Spleen (tissue), 11 donors: ENCODE data around the gene RINL. TPM values are rescaled to one million over a fixed set of nuclear protein-coding genes. Genes with fewer than 3 reads are reported as not detected.

Experiments
- DNase-seq: peaks from one replicate; pipeline ENCODE4 v3.0.0-alpha.2; 2020
- H3K27ac ChIP-seq, 8 donors: fragments of 200-600 bp; sonication (generic) in 7 of 8; 1 replicate in 4 of 8; 2 replicates in 4 of 8; pipeline versions ENCODE4 v1.5.0 to v1.8.0; 2016 to 2021; ENCODE audit warnings: inconsistent platforms in 4 of 8, mild to moderate bottlenecking in 4 of 8, moderate library complexity in 1 of 8
- H3K27me3 ChIP-seq, 7 donors: fragments of 200-600 bp; sonication (generic) in 6 of 7; replicated peaks in 1 of 7; 1 replicate in 4 of 7; 2 replicates in 3 of 7; pipeline versions ENCODE4 v1.5.0 to v1.8.0; 2016 to 2021; ENCODE audit warnings: inconsistent platforms in 3 of 7, mild to moderate bottlenecking in 1 of 7
- H3K36me3 ChIP-seq, 6 donors: fragments of 200-600 bp; sonication (generic) in 5 of 6; 1 replicate in 4 of 6; 2 replicates in 2 of 6; pipeline versions ENCODE4 v1.5.0 to v1.8.0; 2016 to 2021; ENCODE audit warnings: inconsistent platforms in 2 of 6
- H3K4me1 ChIP-seq, 6 donors: fragments of 200-600 bp; sonication (generic) in 5 of 6; 1 replicate in 3 of 6; 2 replicates in 3 of 6; pipeline versions ENCODE4 v1.5.0 to v1.8.0; 2016 to 2021; ENCODE audit warnings: inconsistent platforms in 3 of 6
- H3K4me3 ChIP-seq, 8 donors: fragments of 200-600 bp; sonication (generic) in 7 of 8; 1 replicate in 4 of 8; 2 replicates in 4 of 8; pipeline versions ENCODE4 v1.5.0 to v1.8.0; 2016 to 2021; ENCODE audit warnings: inconsistent platforms in 4 of 8, mild to moderate bottlenecking in 4 of 8, moderate library complexity in 2 of 8
- H3K9me3 ChIP-seq, 8 donors: fragments of 200-600 bp; sonication (generic) in 7 of 8; 1 replicate in 4 of 8; 2 replicates in 4 of 8; pipeline versions ENCODE4 v1.5.0 to v1.8.0; 2016 to 2021; ENCODE audit warnings: inconsistent platforms in 4 of 8
- CTCF ChIP-seq, 11 experiments: fragments of 200-600 bp in 7 of 11; fragments of 450-650 bp in 4 of 11; sonication (generic) in 4 of 11; IDR thresholded peaks in 8 of 11; conservative IDR thresholded peaks in 3 of 11; 1 replicate in 7 of 11; 2 replicates in 4 of 11; pipeline versions ENCODE4 v1.4.0 to v1.8.0; 2016 to 2021; ENCODE audit warnings: antibody characterized with exemption in 11 of 11, inconsistent platforms in 4 of 11, mild to moderate bottlenecking in 1 of 11
- POLR2A ChIP-seq, 3 donors: fragments of 450-650 bp; IDR thresholded peaks; one replicate each; pipeline ENCODE4 v1.5.1; 2017; ENCODE audit warnings: antibody characterized with exemption in 3 of 3, mild to moderate bottlenecking in 1 of 3
- POLR2AphosphoS5 ChIP-seq, 3 donors: sonication (generic); formaldehyde crosslinking; IDR thresholded peaks; one replicate each; pipeline ENCODE4 v1.5.1; 2017; ENCODE audit warnings: antibody characterized with exemption in 3 of 3
- WGBS, 5 donors: extraction: QIAGEN DNeasy Blood & Tissue Kit in 3 of 5; methylation state at CpG; one replicate each; pipeline versions ENCODE4 v1.1.5 to v1.1.7; 2013 to 2018; 5-methylcytosine and 5-hydroxymethylcytosine counted together
- intact Hi-C: fragments of 100-400 bp; cut with DNase I; formaldehyde crosslinking; loops from one replicate; pipeline ENCODE4 v1.15.0; 2023; ENCODE audit warnings: low total_unique reads
- polyA plus RNA-seq, 3 donors: library from polyadenylated mRNA; stranded (reverse); fragments of 200-250 nt; gene quantifications; one replicate each; pipeline ENCODE4 v1.2.1, GENCODE V29; 2013
- total RNA-seq, 7 donors: library from RNA; depleted of rRNA in 3 of 7; stranded (reverse); fragments of >200 nt in 3 of 7; fragmentation: NEBNext Ultra II Directional in 4 of 7; extraction: Animal tissue kit (Norgen Biotek cat#: 25700) in 4 of 7; gene quantifications; one replicate each; pipeline versions ENCODE4 v1.1.0 to v1.2.1, GENCODE V29; 2016 to 2021
- donor health status: healthy with polysubstance abuse.
- donor health status: DM: no; HTN: no; CAD: no; lungs with moderate emphysema.
- donor health status: DM: no; HTN: no; CAD: no.
- donor health status: Bipolar disorder and iron deficiency.
- donor health status: healthy.
- donor health status: DM: no; HTN: no; CAD: no.
- donor health status: DM: yes; HTN: yes; CAD: no.

Gene RINL
- total and polyA plus RNA-seq, 10 donors: 14.5 to 42.5 (median 27.0) TPM

GRCh38 chr19:38921420-38922274, 43.6 kb upstream of the RINL start:
- H3K27me3 ChIP-seq: no peaks in the 10 kb centered on the region
- no peaks in the 10 kb centered on the region for H3K9me3 ChIP-seq
- no peak overlapping the region for H3K4me3 ChIP-seq
- H3K36me3 ChIP-seq: peaks cover 0 to 56% (median 33%) of the 10 kb centered on the region in 6 donors
- intact Hi-C loops: no loop called here
- 82 to 95% (median 94%) methylated on average over 15 to 20 of the region's 20 CpGs for WGBS, 5 donors
- H3K27ac ChIP-seq: no peak overlapping the region
- no peak for TF ChIP-seq CTCF (IDR thresholded peaks at IDR 0.05 in 8 of 11, conservative IDR thresholded peaks at IDR 0.05 in 3 of 11)
- TF ChIP-seq POLR2A (IDR thresholded peaks at IDR 0.05): no peak
- no peak for TF ChIP-seq POLR2AphosphoS5 (IDR thresholded peaks at IDR 0.05)
- peaks cover 0 to 9% (median 0%) of the 10 kb centered on the region in 6 donors for H3K4me1 ChIP-seq
- DNase-seq: peak; percentile 66

- WGBS, 5 donors: 77 to 86% (median 82%) methylated on average over 11 to 14 of the region's 14 CpGs
- DNase-seq: peak; percentile 70
- no peaks in the 10 kb centered on the region for H3K27me3 ChIP-seq
- peaks cover 0 to 6% (median 0%) of the 10 kb centered on the region in 6 donors for H3K4me1 ChIP-seq
- no peak overlapping the region for H3K4me3 ChIP-seq
- peaks cover 0 to 55% (median 33%) of the 10 kb centered on the region in 6 donors for H3K36me3 ChIP-seq
- no peak overlapping the region for H3K27ac ChIP-seq
- H3K9me3 ChIP-seq: no peaks in the 10 kb centered on the region
- TF ChIP-seq POLR2AphosphoS5 (IDR thresholded peaks at IDR 0.05) (no peak), POLR2A (IDR thresholded peaks at IDR 0.05) (no peak), CTCF (IDR thresholded peaks at IDR 0.05 in 8 of 11, conservative IDR thresholded peaks at IDR 0.05 in 3 of 11) (no peak)
- intact Hi-C loops: no loop called here
These were observed 42.7 kb upstream of the RINL start for GRCh38 chr19:38920602-38921419.

- Histone ChIP-seq H3K27me3 (no peaks in the 10 kb centered on the region), H3K27ac (no peak overlapping the region), H3K4me3 (no peak overlapping the region), H3K36me3 (peaks cover 0 to 55% (median 28%) of the 10 kb centered on the region in 6 donors), H3K9me3 (no peaks in the 10 kb centered on the region), H3K4me1 (peaks cover 0 to 5% (median 0%) of the 10 kb centered on the region in 6 donors)
- DNase-seq: peak; percentile 56
- TF ChIP-seq POLR2A (IDR thresholded peaks at IDR 0.05): no peak
- no peak for TF ChIP-seq POLR2AphosphoS5 (IDR thresholded peaks at IDR 0.05)
- TF ChIP-seq CTCF (IDR thresholded peaks at IDR 0.05 in 8 of 11, conservative IDR thresholded peaks at IDR 0.05 in 3 of 11): no peak
- intact Hi-C loops: no loop called here
- WGBS, 5 donors: 65 to 80% (median 75%) methylated on average over 21 of the region's 21 CpGs
These were observed 41.9 kb upstream of the RINL start for GRCh38 chr19:38919837-38920601.
